ENCODE data around the gene CDC42BPB. TPM values are rescaled to one million over a fixed set of nuclear protein-coding genes. Genes with fewer than 3 reads are reported as not detected.

Gene CDC42BPB
- total RNA-seq, 1 donor from 2014 or later, result 105 TPM

DNA sequence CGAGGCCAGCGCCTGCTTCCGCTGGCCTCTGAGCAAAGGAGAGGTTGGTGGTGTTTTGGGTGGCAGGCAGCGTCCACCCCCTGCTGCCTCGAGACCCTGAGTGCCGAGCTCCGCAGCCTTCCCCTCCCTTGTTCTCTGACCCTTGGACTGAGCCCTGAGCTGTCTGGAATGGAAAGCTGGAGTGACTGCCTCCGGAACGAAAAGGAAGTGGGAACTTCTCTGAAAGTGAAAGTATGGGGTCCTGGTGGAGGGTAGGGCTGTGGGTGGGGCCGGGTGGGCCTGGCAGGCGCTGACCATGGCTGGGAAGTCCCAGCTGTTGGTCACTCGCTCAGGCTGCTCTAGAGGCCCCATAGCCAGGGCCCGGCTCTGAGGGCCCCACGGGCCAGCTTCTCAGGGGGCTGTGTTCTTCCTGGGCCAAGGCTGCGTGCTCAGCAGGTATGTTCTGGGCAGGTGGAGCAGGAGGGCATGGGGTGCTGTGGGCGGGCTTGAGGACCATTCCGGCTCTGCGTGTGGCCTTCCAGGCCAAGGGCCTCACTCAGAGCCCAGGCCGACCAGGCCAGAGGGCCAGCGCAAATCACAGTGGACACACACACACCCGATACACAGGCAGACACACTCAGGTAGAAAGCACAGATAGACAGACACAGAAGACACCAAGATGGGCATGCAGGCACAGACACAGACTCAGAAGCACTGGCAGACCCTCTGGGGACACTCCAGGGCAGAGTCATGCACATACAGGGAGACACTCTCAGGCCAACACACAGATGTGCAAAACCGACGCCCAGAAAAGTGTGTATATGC is 37.3 kb upstream of the CDC42BPB start, which contains the start of gene EXOC3L4:
Gene EXOC3L4, plus strand, starts transcription at position 320 of the 804 bp plus-strand sequence. CDS start 5,495 bp downstream, outside the sequence.
- peak within 1 kb of the TSS; percentile 12 to 28 for H3K4me3 ChIP-seq
- no peak for DNase-seq (ENCODE audit: extremely low spot score in 2 of 2)
- H3K27me3 ChIP-seq, result no peaks in the 10 kb centered on the region
- H3K4me1 ChIP-seq, result peaks cover 24% of the 10 kb centered on the region
- TF ChIP-seq, protein P1, sequence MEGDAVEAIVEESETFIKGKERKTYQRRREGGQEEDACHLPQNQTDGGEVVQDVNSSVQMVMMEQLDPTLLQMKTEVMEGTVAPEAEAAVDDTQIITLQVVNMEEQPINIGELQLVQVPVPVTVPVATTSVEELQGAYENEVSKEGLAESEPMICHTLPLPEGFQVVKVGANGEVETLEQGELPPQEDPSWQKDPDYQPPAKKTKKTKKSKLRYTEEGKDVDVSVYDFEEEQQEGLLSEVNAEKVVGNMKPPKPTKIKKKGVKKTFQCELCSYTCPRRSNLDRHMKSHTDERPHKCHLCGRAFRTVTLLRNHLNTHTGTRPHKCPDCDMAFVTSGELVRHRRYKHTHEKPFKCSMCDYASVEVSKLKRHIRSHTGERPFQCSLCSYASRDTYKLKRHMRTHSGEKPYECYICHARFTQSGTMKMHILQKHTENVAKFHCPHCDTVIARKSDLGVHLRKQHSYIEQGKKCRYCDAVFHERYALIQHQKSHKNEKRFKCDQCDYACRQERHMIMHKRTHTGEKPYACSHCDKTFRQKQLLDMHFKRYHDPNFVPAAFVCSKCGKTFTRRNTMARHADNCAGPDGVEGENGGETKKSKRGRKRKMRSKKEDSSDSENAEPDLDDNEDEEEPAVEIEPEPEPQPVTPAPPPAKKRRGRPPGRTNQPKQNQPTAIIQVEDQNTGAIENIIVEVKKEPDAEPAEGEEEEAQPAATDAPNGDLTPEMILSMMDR (IDR thresholded peaks at IDR 0.05), result no peak
- TF ChIP-seq POLR2A (IDR thresholded peaks at IDR 0.05), result no peak
- peak in 1 of 2 donors; percentile 21 for TF ChIP-seq POLR2AphosphoS5 (IDR thresholded peaks at IDR 0.05; ENCODE audit: insufficient read depth in 1 of 2, low read depth in 1 of 2)
- H3K36me3 ChIP-seq, result no peaks in the 10 kb centered on the region
- peak within 1 kb of the TSS; percentile 72 for H3K27ac ChIP-seq
- H3K9me3 ChIP-seq, result no peaks in the 10 kb centered on the region
- intact Hi-C loops (cut with DNase I), result no loop called here

DNA sequence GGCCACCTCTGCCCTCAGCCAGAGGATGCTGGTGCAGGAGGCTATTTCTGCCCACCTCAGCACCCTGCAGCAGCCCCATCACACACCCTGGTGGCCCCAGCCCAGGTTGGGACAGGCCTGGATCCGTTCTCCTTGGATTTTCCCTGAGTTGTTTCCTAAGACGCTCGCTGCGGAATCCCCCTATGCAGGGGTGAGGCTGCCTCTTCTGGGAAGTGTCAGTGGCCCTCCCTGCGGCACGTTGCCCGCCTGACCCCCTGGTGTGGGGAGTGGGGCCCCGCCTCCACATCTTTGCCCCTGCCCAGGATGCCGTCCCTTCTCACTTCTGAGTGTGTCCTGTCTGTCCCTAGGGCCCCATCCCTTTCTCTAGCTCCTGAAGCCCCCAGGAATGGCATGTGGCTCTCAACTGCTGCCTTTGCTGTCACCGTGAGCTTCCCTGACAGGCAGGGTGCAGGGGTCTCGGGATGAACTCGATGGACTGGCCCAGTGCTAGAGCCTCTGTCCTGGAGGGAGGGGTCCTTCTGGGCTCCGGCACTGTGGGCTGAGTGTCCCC is 36.6 kb upstream of the CDC42BPB start:
- Histone ChIP-seq H3K4me1 (peaks cover 24% of the 10 kb centered on the region), H3K27ac (peak overlapping the region; percentile 72), H3K4me3 (peak overlapping the region; percentile 12 to 28), H3K36me3 (no peaks in the 10 kb centered on the region), H3K9me3 (no peaks in the 10 kb centered on the region), H3K27me3 (no peaks in the 10 kb centered on the region)
- TF ChIP-seq, protein P1 (IDR thresholded peaks at IDR 0.05), result no peak
- TF ChIP-seq POLR2AphosphoS5 (IDR thresholded peaks at IDR 0.05; ENCODE audit: insufficient read depth in 1 of 2, low read depth in 1 of 2) (no peak), POLR2A (IDR thresholded peaks at IDR 0.05) (no peak)
- no peak for DNase-seq (ENCODE audit: extremely low spot score in 2 of 2)
- intact Hi-C loops (cut with DNase I), result no loop called here

DNA sequence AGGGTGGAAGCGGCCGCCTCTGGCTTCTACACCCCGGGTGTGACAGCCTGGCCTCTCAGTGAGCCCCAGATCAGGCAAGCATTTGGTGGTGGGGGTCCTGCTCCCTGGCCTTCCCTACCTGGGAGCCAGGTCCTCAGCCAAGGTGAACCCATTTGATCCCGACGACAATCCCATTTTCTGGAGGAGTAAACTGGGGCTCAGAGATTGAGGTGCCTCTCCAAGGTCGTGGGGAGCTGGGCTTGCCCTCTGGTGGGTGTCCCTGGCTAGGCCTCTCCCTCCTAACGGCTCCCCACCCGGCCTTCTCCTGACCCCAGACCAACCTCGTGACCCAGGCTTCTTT is 34.5 kb upstream of the CDC42BPB start:
- H3K36me3 ChIP-seq, result no peaks in the 10 kb centered on the region

DNA sequence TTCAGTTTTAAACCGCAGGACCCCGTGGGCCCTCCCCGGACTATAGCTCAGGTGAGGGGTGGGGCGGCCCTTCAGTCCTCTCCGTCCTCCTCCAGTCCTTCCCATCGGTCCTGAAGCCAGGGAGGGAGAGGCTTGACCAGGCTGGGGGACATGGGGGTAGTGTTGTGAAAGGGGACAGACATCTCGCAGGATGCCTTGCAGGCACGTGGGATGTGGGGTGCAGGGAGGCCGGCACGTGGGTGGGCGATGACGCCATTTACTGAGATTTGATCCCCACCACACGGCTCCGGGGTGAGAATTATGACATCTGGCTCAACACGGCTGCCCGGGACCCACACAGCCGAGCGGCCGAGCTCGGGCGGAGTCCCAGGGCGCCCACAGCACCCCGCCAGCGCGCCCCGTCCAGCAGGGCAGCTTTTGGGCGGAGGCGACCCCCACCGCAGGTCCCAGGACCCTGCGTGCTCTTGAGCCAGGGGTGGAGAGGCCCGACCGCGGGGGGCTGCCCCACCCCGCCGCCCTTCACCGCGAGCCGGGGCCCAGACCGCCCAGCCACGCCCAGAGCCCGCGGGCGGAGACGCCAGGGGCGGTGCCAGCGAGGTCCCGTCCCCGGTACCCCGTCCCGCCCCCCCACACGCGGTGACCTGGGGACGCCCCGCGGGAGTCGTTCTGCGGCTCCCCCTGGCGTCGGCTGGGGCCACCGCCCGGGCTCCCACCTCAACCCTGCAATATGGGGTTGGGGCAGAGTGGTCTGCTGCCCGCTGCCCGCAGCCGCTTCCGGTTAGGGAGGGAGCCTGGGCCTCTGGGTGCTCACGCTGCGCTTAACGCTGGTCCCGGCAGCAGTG is 33.9 kb upstream of the CDC42BPB start:
- Histone ChIP-seq H3K4me1 (peaks cover 24% of the 10 kb centered on the region), H3K27me3 (no peaks in the 10 kb centered on the region), H3K9me3 (no peaks in the 10 kb centered on the region), H3K4me3 (peak overlapping the region; percentile 45 to 68), H3K27ac (peak overlapping the region; percentile 74), H3K36me3 (no peaks in the 10 kb centered on the region)
- TF ChIP-seq POLR2AphosphoS5 (IDR thresholded peaks at IDR 0.05; ENCODE audit: insufficient read depth in 1 of 2, low read depth in 1 of 2) (peak in 1 of 2 donors; percentile 55), POLR2A (IDR thresholded peaks at IDR 0.05) (no peak)
- TF ChIP-seq, protein P1 (IDR thresholded peaks at IDR 0.05), result peak in 2 of 3 experiments; percentile 34 to 55
- no peak for DNase-seq (ENCODE audit: extremely low spot score in 2 of 2)
- intact Hi-C loops (cut with DNase I), result no loop called here

More for the DNA sequence above, 34.5 kb upstream of the CDC42BPB start:
- Histone ChIP-seq H3K27ac (peak overlapping the region; percentile 74), H3K4me3 (peak overlapping the region; percentile 45 to 68), H3K9me3 (no peaks in the 10 kb centered on the region), H3K4me1 (peaks cover 24% of the 10 kb centered on the region), H3K27me3 (no peaks in the 10 kb centered on the region)
- intact Hi-C loops (cut with DNase I), result no loop called here
- no peak for DNase-seq (ENCODE audit: extremely low spot score in 2 of 2)
- TF ChIP-seq, protein P1 (IDR thresholded peaks at IDR 0.05), result no peak
- TF ChIP-seq POLR2A (IDR thresholded peaks at IDR 0.05), result no peak
- TF ChIP-seq POLR2AphosphoS5 (IDR thresholded peaks at IDR 0.05; ENCODE audit: insufficient read depth in 1 of 2, low read depth in 1 of 2), result no peak

Data from vagina (tissue), 2 donors.